Spleen (tissue), 11 donors: ENCODE data around the gene BBX. TPM values are rescaled to one million over a fixed set of nuclear protein-coding genes. Genes with fewer than 3 reads are reported as not detected.
A peak's percentile ranks its signal among the peaks of the same experiment; 100 is the strongest.

Source experiments
- DNase-seq: peaks from one replicate; pipeline ENCODE4 v3.0.0-alpha.2; 2020
- H3K27ac ChIP-seq, 8 donors: fragments of 200-600 bp; sonication (generic) in 7 of 8; 1 replicate in 4 of 8; 2 replicates in 4 of 8; pipeline versions ENCODE4 v1.5.0 to v1.8.0; 2016 to 2021; ENCODE audit warnings: inconsistent platforms in 4 of 8, mild to moderate bottlenecking in 4 of 8, moderate library complexity in 1 of 8
- H3K27me3 ChIP-seq, 7 donors: fragments of 200-600 bp; sonication (generic) in 6 of 7; replicated peaks in 1 of 7; 1 replicate in 4 of 7; 2 replicates in 3 of 7; pipeline versions ENCODE4 v1.5.0 to v1.8.0; 2016 to 2021; ENCODE audit warnings: inconsistent platforms in 3 of 7, mild to moderate bottlenecking in 1 of 7
- H3K36me3 ChIP-seq, 6 donors: fragments of 200-600 bp; sonication (generic) in 5 of 6; 1 replicate in 4 of 6; 2 replicates in 2 of 6; pipeline versions ENCODE4 v1.5.0 to v1.8.0; 2016 to 2021; ENCODE audit warnings: inconsistent platforms in 2 of 6
- H3K4me1 ChIP-seq, 6 donors: fragments of 200-600 bp; sonication (generic) in 5 of 6; 1 replicate in 3 of 6; 2 replicates in 3 of 6; pipeline versions ENCODE4 v1.5.0 to v1.8.0; 2016 to 2021; ENCODE audit warnings: inconsistent platforms in 3 of 6
- H3K4me3 ChIP-seq, 8 donors: fragments of 200-600 bp; sonication (generic) in 7 of 8; 1 replicate in 4 of 8; 2 replicates in 4 of 8; pipeline versions ENCODE4 v1.5.0 to v1.8.0; 2016 to 2021; ENCODE audit warnings: inconsistent platforms in 4 of 8, mild to moderate bottlenecking in 4 of 8, moderate library complexity in 2 of 8
- H3K9me3 ChIP-seq, 8 donors: fragments of 200-600 bp; sonication (generic) in 7 of 8; 1 replicate in 4 of 8; 2 replicates in 4 of 8; pipeline versions ENCODE4 v1.5.0 to v1.8.0; 2016 to 2021; ENCODE audit warnings: inconsistent platforms in 4 of 8
- CTCF ChIP-seq, 11 experiments: fragments of 200-600 bp in 7 of 11; fragments of 450-650 bp in 4 of 11; sonication (generic) in 4 of 11; IDR thresholded peaks in 8 of 11; conservative IDR thresholded peaks in 3 of 11; 1 replicate in 7 of 11; 2 replicates in 4 of 11; pipeline versions ENCODE4 v1.4.0 to v1.8.0; 2016 to 2021; ENCODE audit warnings: antibody characterized with exemption in 11 of 11, inconsistent platforms in 4 of 11, mild to moderate bottlenecking in 1 of 11
- POLR2A ChIP-seq, 3 donors: fragments of 450-650 bp; IDR thresholded peaks; one replicate each; pipeline ENCODE4 v1.5.1; 2017; ENCODE audit warnings: antibody characterized with exemption in 3 of 3, mild to moderate bottlenecking in 1 of 3
- POLR2AphosphoS5 ChIP-seq, 3 donors: sonication (generic); formaldehyde crosslinking; IDR thresholded peaks; one replicate each; pipeline ENCODE4 v1.5.1; 2017; ENCODE audit warnings: antibody characterized with exemption in 3 of 3
- WGBS, 5 donors: extraction: QIAGEN DNeasy Blood & Tissue Kit in 3 of 5; methylation state at CpG; one replicate each; pipeline versions ENCODE4 v1.1.5 to v1.1.7; 2013 to 2018; 5-methylcytosine and 5-hydroxymethylcytosine counted together
- intact Hi-C: fragments of 100-400 bp; cut with DNase I; formaldehyde crosslinking; loops from one replicate; pipeline ENCODE4 v1.15.0; 2023; ENCODE audit warnings: low total_unique reads
- polyA plus RNA-seq, 3 donors: library from polyadenylated mRNA; stranded (reverse); fragments of 200-250 nt; gene quantifications; one replicate each; pipeline ENCODE4 v1.2.1, GENCODE V29; 2013
- total RNA-seq, 7 donors: library from RNA; depleted of rRNA in 3 of 7; stranded (reverse); fragments of >200 nt in 3 of 7; fragmentation: NEBNext Ultra II Directional in 4 of 7; extraction: Animal tissue kit (Norgen Biotek cat#: 25700) in 4 of 7; gene quantifications; one replicate each; pipeline versions ENCODE4 v1.1.0 to v1.2.1, GENCODE V29; 2016 to 2021
- donor health status: healthy with polysubstance abuse.
- donor health status: DM: no; HTN: no; CAD: no; lungs with moderate emphysema.
- donor health status: DM: no; HTN: no; CAD: no.
- donor health status: Bipolar disorder and iron deficiency.
- donor health status: healthy.
- donor health status: DM: no; HTN: no; CAD: no.
- donor health status: DM: yes; HTN: yes; CAD: no.

The BBX gene
- total and polyA plus RNA-seq, 10 donors: 5.1 to 98.5 (median 74.6) TPM

DNA sequence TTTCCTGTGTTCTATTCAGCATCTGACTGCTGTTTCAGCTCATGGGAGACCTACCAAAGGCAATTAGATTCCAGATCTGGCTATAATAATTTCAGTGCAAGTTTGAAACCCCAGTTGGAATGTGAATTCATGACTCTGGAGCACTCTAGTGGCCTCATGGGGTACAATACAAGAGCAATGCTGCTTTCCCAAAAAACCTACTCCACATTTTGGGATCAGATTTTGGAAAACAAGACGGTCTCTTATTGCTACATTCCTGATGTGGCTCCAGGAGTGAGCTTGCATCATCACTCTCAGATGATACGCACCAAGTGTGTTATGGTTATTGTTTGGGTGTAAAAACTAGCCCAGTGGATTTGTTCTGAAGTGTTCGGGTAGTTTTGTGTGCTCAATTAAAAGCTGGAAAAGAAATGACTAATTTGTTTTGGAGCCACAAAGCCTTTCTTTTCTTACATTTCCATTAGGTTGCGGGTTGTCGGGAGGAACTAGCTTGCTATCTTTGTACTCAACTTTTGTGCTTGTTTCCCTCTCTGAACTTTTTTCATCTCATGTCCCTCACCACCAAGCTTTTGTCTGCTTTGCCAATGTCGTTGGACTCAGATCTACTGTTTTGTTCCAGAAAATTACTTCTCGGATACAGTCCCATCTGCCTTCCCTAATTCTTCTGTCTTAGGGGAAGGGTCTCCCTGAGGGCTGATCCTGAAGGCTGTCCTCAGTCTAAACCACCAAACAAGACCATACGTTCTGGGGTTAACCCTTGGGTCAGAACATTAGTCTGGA is 272.1 kb downstream of the BBX start:
- no peak overlapping the region for H3K27ac ChIP-seq
- no peak for DNase-seq
- 85 to 94% (median 91%) methylated on average over 8 of the region's 8 CpGs for WGBS, 5 donors
- H3K4me1 ChIP-seq: peaks cover 0 to 24% (median 7%) of the 10 kb centered on the region in 6 donors
- H3K9me3 ChIP-seq: no peaks in the 10 kb centered on the region
- intact Hi-C loops: no loop called here
- no peak overlapping the region for H3K4me3 ChIP-seq
- TF ChIP-seq POLR2AphosphoS5 (IDR thresholded peaks at IDR 0.05): no peak
- peak in 1 of 11 experiments; percentile 26 for TF ChIP-seq CTCF (IDR thresholded peaks at IDR 0.05 in 8 of 11, conservative IDR thresholded peaks at IDR 0.05 in 3 of 11)
- peaks cover 0 to 68% (median 39%) of the 10 kb centered on the region in 6 donors for H3K36me3 ChIP-seq
- H3K27me3 ChIP-seq: no peaks in the 10 kb centered on the region

- peaks cover 0 to 24% (median 7%) of the 10 kb centered on the region in 6 donors for H3K4me1 ChIP-seq
- H3K36me3 ChIP-seq: peaks cover 0 to 68% (median 40%) of the 10 kb centered on the region in 6 donors
- no peak for DNase-seq
- H3K4me3 ChIP-seq: no peak overlapping the region
- no peaks in the 10 kb centered on the region for H3K9me3 ChIP-seq
- intact Hi-C loops: no loop called here
- peak overlapping the region in 1 of 8 donors; percentile 12 for H3K27ac ChIP-seq
- TF ChIP-seq CTCF (IDR thresholded peaks at IDR 0.05 in 8 of 11, conservative IDR thresholded peaks at IDR 0.05 in 3 of 11) (no peak), POLR2AphosphoS5 (IDR thresholded peaks at IDR 0.05) (no peak), POLR2A (IDR thresholded peaks at IDR 0.05) (no peak)
- H3K27me3 ChIP-seq: no peaks in the 10 kb centered on the region
- WGBS, 5 donors: 70 to 95% (median 88%) methylated on average over 3 of the region's 3 CpGs
Observed at GRCh38 chr3:107795514-107796094, 272.8 kb downstream of the BBX start.

DNA sequence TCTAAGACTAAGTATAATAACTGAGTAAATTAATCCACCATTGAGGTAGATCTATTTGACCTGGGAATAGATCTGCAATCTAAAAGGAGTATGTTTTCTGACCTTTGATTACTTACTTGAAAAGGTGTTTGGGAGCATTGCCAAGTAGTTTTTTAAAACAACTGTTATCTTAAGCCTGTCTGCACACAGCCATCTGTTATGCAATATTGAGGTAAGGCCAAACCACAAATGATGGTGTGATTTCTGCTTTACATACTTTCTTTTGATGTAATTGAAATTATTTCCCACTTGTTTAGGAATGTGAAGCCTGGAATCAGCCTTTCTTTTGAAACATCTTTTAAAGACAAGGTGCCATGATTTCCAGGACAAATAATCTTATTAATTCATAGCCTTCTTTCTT is 274.0 kb downstream of the BBX start:
- TF ChIP-seq POLR2A (IDR thresholded peaks at IDR 0.05) (no peak), POLR2AphosphoS5 (IDR thresholded peaks at IDR 0.05) (no peak), CTCF (IDR thresholded peaks at IDR 0.05 in 8 of 11, conservative IDR thresholded peaks at IDR 0.05 in 3 of 11) (no peak)
- H3K27ac ChIP-seq: no peak overlapping the region
- no peak for DNase-seq
- no peaks in the 10 kb centered on the region for H3K9me3 ChIP-seq
- intact Hi-C loops: no loop called here
- no peak overlapping the region for H3K4me3 ChIP-seq
- peaks cover 0 to 68% (median 45%) of the 10 kb centered on the region in 6 donors for H3K36me3 ChIP-seq
- H3K27me3 ChIP-seq: no peaks in the 10 kb centered on the region
- H3K4me1 ChIP-seq: peaks cover 0 to 24% (median 7%) of the 10 kb centered on the region in 6 donors

DNA sequence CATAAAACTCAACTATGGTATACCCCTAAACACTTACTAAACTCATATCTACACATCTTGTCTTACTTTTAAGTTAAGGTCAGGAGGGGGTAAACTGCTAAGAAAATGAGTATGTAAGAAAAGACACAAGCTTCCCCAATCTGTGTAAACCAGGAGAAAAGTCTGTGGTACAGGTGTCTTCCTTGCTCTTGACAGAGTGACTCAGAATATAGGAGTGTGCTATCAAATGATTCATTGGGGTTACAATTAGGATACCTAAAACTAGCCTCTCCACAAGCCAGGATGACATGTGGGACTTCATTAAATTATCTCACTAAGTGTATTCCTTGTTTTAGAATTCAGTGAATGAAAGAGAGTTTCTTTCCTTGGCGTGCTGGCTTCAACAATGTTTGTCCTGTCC is 274.8 kb downstream of the BBX start:
- H3K4me1 ChIP-seq: peaks cover 0 to 24% (median 7%) of the 10 kb centered on the region in 6 donors
- no peak overlapping the region for H3K27ac ChIP-seq
- no peaks in the 10 kb centered on the region for H3K9me3 ChIP-seq

More for the DNA sequence above, 274.8 kb downstream of the BBX start:
- TF ChIP-seq POLR2A (IDR thresholded peaks at IDR 0.05) (no peak), POLR2AphosphoS5 (IDR thresholded peaks at IDR 0.05) (no peak), CTCF (IDR thresholded peaks at IDR 0.05 in 8 of 11, conservative IDR thresholded peaks at IDR 0.05 in 3 of 11) (no peak)
- DNase-seq: no peak
- Histone ChIP-seq H3K36me3 (peaks cover 0 to 68% (median 51%) of the 10 kb centered on the region in 6 donors), H3K4me3 (no peak overlapping the region), H3K27me3 (no peaks in the 10 kb centered on the region)
- intact Hi-C loops: no loop called here
- 97 to 100% (median 98%) methylated on average over 1 of the region's 1 CpG for WGBS, 5 donors
